GM19372 (cell line): ENCODE results near the gene SOX6.

ENCODE experiments used
- ATAC-seq: cut with Tn5 transposase; IDR thresholded peaks from one replicate; pipeline ENCODE4 v1.9.1; 2021; ENCODE audit warnings: mild to moderate bottlenecking, low read depth, moderate library complexity; ENCODE audit not compliant: unreplicated experiment

The SOX6 gene

DNA sequence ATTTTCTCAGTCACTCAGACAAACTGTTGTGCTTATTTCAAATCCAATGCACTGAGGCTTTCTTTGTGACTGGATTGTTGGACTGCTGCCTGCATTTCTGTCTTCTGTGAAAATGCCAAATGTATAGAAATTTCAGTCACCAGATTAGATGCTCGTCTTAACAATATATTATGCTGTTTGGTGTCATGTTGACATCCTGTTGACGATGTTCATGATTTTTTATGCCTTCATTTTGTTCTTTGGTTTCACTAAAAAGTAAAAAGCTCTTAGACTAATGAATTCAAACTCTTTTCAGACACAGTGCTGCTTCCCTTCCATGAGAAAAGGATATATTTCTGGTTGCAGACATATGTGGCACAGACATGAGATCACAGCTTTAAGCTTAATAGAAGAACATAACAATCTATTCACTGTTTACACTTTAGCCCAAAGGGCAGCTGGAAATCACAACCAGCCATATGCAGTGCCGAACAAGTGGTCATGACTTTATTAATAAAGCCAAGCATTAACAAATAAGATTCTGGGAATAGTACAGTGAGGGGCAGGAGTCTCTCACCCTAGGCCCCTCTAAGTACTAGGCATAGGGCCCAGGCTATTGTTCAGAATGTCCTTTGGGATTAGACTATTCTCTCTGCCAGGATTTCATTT, 9.4 kb upstream of the SOX6 start:
- ATAC-seq: no peak

DNA sequence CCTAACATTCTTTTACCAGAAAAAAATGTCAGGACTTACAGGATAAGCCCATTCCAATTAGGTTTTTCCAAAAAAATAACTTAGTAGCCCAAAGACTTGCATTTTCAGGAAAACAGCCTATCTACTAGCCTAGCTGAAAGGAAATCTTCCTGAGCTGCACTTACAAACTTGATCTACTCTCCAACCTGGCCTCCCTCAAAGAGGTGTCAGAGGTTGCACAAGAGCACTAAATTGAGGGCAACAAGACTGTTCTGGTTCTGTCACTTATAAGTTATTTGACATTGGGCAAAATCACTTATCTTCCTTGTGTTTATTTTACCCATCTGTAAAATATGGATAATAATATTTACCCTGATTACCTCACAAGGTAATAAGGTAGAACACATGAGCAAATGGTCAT, 7.9 kb upstream of the SOX6 start:
- no peak for ATAC-seq

DNA sequence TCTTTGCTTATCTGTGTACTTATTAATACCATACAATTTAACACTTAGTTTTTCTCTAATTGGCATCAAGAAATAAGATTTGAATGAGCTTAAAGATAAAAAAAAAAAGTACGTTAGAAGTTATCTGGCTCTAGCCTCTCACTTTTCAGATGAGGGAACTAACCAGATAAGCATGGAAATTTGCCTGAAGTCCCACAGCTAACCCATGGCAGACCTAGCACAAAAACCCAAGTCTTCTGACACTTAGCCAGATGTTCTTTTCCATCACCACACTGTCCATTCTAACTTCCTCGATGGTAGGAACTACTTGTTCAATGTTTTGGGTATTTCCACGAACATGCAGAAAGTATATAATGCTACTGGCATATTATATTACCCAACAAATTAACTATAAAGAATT, 7.4 kb upstream of the SOX6 start:
- no peak for ATAC-seq

DNA sequence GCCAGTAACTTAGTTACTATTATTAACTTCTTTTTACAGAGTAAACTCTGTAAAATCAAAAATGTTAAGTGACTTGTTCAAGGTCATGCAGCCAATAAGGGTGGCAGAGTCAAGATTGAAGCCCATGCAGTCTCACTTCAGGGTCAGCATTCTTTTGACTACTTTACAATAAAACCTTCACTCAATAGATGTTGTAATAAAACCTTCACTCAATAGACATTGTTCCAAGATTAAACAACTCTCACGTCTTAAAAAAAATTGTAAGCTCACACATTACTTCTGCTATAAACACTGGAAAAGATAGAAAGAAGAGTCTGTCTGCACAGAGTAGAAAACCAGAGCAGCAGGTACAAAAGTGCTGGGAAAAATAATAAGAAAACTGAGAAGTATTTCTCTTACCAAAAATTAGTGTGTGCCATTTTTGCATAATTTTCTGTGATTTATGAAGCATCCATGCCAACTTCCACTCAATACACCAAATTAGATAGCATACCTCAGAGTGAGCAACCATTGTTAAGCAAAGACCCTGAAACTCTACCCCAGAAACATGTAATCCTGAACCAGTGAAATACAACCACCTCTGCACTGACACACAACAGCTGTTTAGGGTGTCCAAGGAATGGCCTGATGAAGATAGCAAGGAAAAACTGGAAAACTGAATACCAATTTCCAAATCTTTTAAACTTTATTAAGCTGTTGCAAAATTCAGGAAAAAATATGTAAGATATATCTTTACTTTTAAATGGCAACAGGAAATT, 4.9 kb upstream of the SOX6 start:
- ATAC-seq: no peak

DNA sequence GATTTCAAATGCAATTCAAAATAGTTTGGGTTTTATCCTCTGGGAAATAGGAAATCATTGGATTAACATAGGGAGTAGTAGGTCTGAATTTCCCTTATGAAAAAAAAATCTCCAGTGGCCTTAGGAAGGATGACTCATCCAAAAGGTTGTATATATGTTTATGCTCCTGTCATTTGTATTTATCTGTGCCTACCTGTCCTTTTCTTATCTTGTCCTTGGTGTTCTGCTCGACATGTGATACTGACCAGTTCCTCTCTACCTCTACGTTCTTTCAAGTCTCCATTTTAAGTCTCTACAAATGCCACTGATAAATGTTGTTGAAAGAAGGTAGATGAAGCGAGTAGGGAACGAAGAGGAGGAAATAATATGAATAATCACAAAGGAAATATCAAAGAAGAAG, 3.0 kb upstream of the SOX6 start:
- no peak for ATAC-seq

DNA sequence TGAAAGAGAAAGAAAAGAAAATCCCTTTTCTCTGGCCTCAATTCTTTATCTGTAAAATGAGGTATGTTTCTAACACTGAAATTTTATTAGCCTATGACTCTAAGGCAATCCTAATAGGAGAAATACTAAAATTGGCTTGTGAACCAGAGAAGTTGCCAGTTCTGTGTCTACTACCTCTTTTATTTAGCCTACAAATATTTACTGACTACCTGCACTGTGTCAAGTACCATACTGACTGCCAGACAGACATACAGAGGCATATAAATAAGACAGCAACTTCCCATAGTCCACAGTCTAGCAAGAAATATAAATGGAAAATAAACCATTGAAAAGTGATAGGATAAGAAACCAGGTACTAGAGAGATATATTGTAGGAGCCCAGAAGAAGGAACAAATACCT, 2.4 kb upstream of the SOX6 start:
- no peak for ATAC-seq

DNA sequence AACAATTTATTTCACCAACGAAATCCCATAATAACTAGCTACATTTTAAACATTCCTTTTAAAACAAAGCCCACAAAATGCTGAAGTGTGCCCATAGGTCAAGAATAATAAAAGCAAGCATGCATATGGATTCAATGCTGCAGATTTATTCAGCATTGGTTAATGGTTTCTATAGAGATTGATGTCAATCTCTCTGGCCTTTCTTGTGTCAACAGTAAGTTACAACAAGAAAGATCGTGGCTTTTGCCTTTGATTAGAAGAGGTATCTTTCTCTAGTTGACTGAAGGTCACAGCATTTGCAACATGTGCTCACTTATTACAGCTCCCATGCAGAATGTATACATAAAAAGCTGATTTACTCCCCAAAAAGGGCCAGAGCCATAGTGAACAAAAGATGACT, 1.4 kb upstream of the SOX6 start:
- no peak for ATAC-seq

DNA sequence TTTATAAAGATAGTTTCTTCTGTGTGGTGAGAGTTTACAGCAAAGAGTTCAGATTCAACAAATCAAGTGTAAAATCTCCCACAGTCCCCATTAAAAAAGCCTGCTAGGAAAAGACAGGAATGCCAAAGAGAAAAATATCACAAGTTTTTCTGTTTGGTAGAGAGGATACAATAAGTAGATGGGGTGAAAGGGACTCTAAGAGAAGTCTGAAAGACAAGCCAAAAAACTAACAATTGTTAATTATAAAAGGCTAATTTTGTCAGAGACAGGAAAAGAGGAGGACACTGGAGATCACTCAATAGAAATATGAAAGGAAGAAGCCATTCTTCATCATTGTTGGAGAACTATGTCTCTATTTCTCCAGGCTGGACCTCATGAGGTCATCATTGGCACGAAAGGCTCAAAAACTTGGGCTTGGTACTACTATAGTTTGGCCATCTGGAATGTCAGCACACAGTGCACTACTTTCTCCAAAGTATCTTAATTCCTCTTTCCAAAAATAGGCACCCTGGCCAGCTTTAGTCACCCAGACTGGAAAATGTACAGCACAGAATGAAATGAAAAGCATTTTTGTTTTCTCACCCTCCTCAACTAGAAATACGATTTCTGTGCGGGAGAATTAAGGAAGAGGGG, 531 bp upstream of the SOX6 start:
- ATAC-seq: no peak

DNA sequence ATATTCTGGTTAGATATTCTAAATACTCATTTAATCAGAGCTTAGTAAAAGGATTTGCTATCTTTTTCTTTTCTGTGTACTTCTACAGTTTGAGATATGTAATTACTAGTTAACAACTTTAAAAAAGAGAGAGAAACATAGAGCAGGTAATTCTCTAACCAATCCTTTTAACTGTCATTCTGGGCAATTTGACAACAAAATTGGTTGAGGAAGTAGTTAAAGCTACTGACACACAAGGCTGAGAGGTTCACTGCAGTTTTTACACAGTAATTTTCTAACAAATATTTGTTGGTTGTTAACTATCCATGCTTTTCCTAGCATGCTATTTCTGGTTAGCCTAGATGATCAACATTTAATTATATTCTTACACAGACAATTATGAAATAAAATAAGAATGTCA, 3.6 kb downstream of the SOX6 start:
- ATAC-seq: no peak

DNA sequence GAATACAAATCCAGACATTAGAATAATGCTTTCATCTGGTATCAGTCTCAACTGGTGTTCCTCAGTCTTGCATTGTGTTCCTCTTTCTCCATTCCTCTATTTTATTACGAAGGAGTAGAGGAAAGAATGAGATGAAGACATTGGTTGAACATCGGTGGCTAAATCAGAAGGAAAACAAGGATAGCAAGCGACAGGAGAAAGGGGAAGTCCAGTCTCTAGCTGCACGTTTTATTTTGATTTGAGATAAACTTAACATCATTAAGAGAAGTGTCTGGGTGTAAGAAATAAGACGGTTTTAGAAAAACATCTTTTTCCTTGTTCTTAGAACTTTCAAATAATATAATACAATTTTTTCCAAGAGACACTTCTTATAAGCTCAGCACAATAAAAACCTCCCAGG, 6.2 kb downstream of the SOX6 start:
- ATAC-seq: no peak

DNA sequence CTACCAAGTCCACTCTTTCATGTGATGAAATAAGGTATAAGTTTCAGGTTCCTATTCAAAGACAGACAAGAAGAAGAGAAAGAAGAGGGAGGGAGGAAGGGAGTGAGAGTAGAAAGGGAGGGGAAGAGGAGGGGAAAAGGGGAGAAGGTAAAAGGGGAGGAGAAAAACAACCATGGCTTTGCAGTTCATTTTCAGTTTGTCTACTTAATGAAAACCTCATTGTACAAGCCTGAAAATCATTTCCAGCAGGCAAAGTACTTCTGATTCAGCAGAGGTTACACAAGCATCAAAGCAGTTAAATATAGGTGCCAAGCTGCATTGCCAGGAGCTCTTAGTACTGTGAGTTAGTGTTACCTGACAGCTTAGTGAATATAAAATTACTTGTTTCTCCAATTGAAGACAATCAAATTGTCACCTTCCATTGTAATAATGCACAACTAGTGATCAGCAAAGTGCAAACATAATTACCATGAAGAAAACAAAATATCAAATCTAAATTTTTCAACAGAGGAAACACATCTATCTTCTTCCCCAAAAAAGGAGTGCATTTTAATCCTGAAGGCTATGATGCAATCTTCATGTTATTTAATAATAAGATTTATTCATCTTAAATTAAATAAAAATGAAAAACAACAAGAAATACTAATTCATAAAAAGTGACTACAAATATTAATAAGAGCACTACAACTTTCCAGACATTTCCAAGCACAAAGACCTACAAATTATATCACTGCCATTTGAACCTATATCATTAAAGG, 8.2 kb downstream of the SOX6 start:
- no peak for ATAC-seq

DNA sequence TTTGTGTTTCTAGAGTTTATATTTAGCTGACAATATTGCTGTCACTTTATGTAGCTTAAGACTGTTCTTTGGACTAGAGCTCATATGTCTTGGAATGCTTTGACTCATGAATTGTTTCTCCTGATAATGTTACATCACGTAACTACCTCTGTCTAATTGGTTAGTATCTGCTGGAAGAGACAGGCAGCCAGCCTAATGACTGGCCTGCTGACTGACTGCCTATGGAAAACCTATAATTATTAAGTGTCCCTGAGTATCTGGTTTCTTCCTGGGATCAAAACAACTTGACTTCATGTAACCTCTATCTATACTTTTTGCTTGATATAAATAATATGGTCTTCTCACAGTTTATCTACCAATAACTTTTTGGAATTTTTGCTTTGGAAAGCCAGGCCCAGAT, 9.4 kb downstream of the SOX6 start:
- no peak for ATAC-seq

DNA sequence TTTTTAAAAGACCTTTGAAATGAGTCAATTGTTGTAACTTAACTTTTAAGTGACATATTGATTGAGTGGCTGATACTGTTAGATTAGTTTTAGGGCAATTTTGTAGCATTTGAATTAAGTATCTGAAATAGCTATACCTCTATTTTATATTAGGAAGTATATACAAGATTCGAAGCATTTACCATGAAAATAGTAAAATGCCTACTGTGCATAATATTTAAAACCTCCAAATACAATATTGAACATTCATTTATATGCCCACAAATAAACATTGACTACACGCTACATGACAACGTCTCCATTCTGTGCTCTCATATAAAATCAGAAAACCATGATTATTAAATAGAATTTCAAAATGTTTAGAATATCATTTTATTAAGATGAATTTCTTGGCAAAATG, 14.5 kb downstream of the SOX6 start:
- no peak for ATAC-seq

DNA sequence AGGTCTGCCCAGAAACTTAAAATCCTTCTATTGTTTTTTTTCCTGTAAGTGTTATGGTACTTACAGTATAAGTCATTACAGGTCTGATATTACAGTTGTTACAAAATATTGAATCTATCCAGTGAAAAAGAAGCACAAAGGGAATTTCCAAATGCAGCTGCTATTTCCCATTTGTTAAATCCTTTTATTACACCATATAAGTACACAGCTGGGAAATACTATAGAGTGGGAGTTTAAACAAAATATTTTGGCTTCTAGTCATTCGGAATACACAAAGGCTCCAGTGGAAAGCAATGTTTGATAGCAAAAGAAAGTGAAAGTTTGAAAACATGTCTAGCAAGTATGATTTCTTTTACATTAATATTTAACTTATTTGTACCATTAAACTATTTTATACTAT, 18.0 kb downstream of the SOX6 start:
- no peak for ATAC-seq

DNA sequence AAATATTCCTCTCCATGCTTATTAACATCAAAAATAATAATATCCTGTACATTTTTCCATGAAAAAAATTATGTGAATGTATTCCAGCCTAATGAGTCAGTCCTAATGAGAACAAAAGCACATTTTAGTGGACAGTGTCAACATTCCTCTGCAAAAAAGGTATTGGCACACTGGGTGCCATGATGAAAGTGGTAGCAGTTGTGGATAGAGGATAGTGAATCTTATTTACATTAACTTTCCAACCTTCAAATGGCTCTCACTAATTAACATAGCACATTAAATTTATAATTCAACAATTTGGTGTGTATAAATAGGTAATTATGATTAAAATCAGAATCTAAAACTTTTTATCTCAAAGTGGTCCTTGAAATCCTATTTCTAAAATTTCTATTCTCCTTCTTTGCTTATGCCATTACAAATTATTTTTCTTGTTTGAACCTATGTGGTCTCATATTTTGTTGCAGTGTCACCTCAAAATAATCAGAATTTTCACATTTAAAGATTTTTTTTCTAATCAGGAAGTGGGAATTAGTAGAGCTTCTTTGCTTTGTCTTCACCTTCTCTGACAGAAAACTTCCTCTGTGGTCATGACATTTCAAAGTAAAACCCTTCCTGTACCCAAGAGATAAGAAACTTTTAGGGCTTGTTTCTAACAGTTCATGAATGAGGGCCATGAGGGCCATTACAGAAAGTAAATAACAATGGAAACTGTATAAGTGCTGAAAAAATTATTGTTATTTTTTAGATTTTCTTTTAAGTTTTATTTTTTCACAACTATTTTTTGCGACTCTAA, 18.7 kb downstream of the SOX6 start:
- no peak for ATAC-seq

DNA sequence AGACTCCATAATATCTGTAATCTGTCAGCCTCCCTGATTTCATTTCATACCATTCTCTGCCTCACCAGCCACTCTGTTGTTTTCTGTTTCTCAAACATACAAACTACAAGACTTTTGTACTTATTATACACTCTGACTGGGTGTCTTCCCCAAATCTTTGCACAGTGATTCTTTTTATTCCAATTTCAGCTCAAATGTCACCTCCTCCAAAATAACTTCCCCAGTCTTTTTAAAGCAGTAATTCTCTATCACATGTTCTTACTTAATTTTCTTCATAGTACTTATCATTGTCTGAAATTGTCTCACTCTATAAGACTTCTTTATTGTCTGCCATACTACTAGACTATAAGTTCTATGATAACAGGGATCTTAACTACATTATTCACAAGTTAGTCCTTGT, 19.6 kb downstream of the SOX6 start:
- ATAC-seq: no peak

DNA sequence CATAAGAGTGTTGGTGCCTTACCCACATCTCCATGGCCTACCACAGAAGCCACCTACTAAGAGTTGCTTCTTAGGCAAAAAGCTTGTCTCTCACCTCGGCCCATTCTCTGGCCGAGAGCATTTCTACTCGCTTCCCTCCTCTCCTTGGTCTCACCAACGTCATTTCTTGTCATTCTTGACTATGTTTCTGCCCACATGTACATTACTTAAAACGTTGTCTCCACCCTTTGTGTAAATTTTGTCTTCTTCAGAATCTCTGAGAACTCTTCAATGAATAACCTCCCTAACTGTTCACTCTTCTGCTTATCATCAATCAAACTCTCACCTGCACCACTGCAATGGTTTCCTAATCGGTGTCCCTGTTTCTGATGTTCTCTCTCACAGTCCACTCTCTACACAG, 20.1 kb downstream of the SOX6 start:
- ATAC-seq: no peak

DNA sequence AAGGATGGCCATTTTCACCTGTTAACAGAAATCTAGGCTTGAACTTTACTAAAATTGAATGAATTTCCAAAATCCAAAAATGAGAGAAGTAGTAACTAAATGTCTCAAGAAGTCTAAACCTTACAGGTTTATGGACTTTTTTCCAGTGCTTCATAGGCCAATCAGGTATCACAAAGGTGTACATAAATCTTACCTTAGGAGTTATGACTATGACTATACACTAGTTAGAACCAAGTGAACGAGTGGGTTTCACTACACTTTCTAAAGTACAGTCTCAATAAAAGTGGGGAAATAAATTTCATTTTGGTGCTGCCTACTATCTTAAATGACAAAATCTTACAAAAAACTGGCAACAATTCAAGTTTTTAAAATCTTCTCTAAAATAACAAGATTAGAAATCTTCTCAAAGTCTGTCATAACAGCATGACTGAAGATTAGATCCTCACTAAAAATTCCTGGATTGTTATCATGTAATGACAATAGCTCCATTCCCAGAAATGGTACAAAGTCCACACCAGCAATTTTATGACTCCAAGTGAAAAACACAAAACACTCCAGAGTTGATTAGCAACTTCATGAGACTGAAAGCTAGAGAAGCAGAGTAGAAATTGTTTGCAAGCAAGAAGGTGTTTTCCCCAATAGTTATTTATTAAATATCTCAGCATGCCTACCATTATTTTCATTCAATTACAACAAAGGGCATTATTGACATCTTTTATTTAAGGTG, 20.9 kb downstream of the SOX6 start:
- ATAC-seq: no peak

DNA sequence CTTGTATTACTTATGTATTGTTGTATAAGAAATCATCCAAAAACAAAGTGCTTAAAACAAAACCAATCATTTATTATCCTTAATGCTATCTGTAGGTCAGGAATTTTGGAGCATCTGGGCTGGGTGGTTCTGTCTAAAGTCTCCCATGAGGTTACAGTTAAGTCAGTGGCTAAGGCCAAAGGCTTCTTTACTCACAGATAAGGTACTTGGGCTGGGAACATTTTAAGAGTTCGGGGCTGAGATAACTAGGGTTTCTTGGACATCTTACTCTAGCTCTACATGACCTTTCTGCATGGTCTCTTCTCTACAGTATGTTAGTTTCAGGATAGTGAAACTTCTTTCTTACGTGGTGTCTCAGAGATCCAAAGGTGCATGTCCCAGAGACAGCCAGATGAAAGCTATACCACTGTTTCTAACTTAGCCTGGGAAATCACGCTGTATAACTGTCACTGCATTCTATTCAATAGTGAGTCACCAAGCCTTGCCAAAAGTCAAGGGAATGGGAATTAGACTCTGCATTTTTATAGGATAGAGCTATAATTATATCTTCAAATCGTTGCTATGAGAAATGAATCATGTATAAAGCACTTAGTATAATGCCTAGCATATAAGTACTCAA, 29.6 kb downstream of the SOX6 start:
- no peak for ATAC-seq
